Measurements from ENCODE around the gene SHOC2.
"Not testable (repeated sequence)": the region's sequence is repeated elsewhere in the genome, so short reads cannot be mapped to it uniquely, and the experiment has no call there.

Gene SHOC2

GRCh38 chr10:110901954-110902819, 17.2 kb upstream of the SHOC2 start:
- FAIRE-seq, result no peak

DNA sequence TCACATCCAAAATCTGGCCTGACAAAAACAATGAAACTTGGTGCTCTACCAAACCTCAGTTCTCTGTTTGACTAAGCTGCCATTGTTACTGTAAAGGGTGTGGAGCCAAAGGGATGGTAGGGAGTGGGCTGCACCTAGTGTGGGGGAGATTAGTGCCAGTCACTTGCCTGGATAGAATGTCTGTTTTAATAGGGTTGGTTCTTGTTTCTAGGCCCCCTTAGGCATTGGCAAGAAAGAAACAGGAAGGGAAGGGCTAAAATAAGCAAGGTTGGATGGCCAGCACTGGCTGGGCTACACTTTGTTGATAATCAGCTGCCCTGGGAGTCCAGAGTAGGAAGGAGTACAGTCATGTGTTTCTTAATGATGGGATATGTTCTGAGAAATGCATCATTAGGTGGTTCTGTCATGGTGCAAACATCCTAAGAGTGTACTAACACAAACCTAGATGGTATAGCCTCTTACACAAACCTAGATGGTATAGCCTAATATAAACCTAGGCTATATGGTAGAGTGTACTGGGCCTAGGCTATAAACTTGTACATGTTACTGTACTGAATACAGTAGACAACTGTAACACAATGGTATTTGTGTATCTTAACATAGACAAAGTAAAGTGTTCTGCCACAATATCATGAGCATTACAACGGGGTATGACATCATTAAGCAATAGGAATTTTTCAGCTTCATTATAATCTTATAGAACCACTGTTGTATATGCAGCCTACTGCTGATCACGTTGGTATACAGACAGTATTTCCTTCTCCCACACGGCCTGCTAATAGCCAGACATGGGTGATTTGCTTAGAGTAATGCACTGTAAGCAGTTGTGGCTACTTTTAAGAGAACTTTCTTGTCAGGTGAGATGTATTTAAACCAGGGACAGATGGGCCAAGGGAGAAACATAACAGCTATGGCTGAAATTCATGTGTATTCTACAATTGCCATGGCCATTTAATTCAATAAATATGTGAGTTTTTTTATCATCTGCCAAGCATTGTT, 15.8 kb upstream of the SHOC2 start:
- no peak for FAIRE-seq

DNA sequence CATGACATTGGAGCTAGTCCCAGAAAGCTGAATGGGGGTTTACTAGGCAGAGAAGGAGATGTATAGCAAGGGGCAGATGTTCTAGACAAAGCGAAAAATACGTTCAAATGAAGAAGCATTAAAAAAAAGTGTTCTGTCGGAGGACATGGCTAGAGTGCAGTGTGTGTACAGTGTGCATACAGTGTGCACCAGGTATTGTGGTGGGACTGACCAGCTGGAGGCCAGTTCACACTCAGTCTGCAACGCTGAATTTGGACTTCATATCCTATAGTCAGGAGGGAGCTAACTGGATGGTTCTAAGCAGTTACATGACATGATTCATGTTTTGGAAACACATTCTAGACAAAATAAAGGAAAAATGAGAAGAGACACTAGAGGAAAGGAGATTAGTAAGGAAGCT, 9.3 kb upstream of the SHOC2 start:
- no peak for FAIRE-seq

- FAIRE-seq, result no peak
These were observed 7.0 kb upstream of the SHOC2 start for GRCh38 chr10:110912374-110912773.

DNA sequence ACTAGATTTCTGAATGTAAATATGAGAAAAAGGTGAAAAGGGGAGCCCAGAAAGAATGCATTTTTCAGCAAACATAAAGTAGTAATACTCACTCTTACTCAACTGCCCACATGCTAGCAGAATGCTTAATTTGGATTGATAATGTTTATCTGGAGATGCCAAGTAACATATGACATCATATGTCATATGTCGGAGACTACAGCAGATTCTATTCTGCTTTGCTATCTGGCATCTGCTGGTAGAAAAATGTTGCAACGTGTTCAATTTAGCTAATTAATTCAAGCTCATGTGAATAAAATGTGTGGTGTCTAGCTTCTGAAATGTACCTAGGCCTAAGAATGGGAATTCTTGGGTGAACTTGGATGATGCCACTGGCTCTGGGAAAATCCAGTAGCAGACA, 5.0 kb upstream of the SHOC2 start:
- no peak for FAIRE-seq

GRCh38 chr10:110915035-110915434, 4.4 kb upstream of the SHOC2 start:
- no peak for FAIRE-seq

- not testable (repeated sequence) for FAIRE-seq
These were observed 3.8 kb upstream of the SHOC2 start for GRCh38 chr10:110915600-110915999.

- no peak for FAIRE-seq
These were observed 2.7 kb upstream of the SHOC2 start for GRCh38 chr10:110916554-110917346.

- FAIRE-seq, result peak; percentile 85
These were observed 1.1 kb upstream of the SHOC2 start for GRCh38 chr10:110918269-110918642.

DNA sequence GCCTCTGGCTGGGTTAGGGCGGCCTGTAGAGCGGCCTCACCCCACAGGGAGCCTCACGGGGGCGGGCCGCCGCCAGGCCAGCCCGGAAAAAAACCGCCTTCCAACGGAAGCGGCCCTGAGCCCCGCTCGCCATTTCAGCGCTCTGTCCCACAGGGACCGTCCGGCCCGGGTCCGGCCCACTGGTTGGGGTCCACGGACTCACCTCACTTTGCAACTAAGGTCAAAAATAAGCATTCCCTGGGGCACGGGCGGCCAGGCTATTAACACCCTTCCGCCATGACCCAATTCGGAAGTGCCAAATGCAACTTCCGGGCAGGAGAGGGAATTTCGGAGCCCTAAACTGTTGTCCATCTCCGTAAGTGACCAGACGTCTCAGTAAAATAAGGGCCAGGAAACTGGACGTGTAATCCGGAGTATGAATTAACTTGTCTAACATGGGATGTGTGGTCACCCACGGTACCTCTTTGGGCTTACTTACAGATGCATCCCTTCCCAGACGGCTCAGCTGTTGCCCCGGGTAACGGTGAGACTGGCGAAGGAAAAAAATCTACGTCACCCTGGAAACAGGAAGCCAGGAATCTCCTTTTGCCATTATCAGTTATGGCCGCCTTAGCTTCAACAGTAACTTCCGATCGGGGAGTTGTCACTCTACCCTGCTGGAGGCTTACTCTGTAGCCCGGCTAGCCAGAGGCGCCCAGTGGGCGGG, 608 bp upstream of the SHOC2 start, which contains the start of gene BBIP1:
Gene BBIP1, minus strand, starts transcription at position 538 of the 706 bp plus-strand sequence. CDS start 1,023 bp downstream, outside the sequence.
- peak; percentile 99 for FAIRE-seq

GRCh38 chr10:110919971-110920881, 822 bp downstream of the SHOC2 start:
- FAIRE-seq, result no peak

DNA sequence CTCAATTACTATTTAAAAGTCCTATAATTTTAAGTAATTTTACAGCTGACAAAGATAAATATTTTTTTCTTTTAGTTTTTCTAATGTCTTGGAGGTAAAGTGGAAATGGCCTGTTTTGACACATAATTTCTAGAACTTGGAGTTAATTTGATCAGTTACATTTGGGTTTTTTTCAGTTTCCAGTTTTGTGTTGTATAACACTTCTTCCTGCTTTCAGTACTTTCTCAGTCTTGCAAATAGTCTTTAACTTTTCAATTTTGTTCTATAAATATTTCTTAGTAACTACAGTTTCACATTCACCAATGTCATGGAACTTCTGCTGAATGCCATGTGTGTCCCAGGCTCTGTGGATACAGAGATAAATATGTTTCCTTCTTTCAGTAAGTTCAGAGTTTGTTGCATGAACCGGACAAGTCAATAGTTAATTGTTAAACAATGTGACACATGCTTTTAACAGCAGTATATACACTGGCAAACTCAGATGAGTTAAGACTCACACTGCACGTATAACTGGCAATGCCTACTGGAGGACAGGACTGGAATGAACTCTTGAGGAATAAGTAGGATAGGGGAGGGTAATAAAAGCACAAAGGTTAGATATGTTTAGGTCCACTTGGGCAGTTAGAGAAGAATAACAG, 4.6 kb downstream of the SHOC2 start:
- FAIRE-seq, result no peak

GRCh38 chr10:110927461-110927860, 8.1 kb downstream of the SHOC2 start:
- FAIRE-seq, result no peak

GRCh38 chr10:110931769-110932381, 12.5 kb downstream of the SHOC2 start:
- no peak for FAIRE-seq

DNA sequence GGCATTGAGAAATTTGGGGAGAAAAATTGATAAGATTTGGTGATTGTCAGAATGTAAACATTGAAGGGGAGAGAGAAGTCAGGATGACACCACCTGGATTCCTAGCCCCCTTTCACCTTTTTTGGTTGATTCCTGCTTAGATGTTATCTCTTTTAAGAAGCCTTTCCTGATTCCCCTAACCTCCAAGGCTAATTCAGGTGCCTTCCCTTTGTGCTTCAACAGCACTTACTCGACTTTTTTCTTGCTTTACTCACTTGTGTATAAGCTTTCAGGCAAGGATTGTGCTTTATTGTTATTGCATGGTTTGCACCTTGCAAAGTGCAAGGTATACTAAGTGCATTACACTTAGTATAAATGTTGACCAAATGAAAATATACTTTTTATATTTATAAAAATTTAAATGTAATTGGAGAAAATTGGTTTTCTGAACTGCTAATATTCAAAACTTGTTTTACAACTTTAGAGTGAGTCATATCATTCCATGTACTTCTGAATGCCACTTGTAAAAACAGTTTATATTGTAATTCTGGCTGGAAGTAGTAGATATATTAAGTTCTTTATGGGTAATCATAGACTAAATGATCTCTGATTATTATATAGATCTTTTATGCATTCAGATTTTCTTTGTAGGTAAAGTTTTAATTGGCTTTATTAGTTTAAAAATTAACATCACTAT, 13.2 kb downstream of the SHOC2 start:
- peak; percentile 79 for FAIRE-seq

DNA sequence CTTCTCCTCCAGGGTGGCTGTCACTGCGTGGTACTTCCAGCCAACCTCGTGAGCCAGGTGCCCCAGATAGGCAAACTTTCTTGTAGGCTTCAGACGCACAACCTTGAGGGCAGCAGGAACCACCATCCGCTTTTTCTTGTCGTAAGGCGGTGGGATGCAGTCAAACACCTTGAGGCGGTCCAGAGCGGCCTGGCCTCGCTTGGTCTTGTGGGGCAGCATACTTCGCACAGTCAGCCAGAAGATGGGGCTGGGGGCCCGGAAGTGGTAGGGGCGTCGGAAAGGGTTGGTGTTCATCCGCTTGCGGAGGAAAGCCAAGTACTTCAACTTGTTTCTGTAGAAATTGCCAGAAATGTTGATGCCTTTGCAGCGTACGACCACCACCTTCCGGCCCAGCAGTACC, 17.4 kb downstream of the SHOC2 start:
- FAIRE-seq, result no peak

GRCh38 chr10:110939419-110939818, 20.0 kb downstream of the SHOC2 start:
- FAIRE-seq, result no peak

DNA sequence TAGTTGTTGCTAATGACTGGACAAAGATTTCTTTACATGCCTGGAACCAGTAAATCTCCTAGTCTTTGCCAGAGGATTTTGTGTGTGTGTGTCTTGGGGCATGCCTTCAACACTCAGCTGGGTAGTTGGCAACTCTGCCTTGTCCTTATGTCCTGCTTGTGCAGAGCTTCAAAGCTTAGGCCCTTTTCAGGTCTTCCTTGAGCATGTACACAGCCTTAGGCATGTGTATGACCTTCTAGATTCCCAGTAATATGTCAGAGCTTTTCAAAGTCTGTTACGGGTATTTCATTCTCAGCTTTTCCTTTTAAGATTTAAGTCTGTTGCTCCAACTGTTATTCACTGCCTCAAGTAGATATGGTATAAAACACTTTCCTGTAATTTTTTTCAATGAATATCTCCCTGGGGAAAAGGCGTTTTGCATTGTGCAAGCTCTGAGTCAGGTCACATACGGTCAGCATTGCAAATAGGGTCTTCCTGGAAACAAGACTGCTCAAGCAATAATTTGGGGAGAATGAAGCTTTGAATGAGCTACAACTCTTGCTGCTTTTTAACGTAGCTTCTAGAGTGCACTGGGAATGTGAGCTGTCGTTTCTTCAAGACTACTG, 25.5 kb downstream of the SHOC2 start:
- FAIRE-seq, result no peak

- FAIRE-seq, result no peak
These were observed 27.1 kb downstream of the SHOC2 start for GRCh38 chr10:110946496-110946895.
